Endothelial cell (in vitro differentiated cells): ENCODE data around the gene EIF2S2. TPM values are rescaled to one million over a fixed set of nuclear protein-coding genes. Genes with fewer than 3 reads are reported as not detected.
A peak's percentile ranks its signal among the peaks of the same experiment; 100 is the strongest.

Experiments
- DNase-seq: peaks from one replicate; pipeline ENCODE4 v3.0.0; 2021; ENCODE audit warnings: low spot score
- H3K27ac Mint-ChIP-seq: one replicate; pipeline ENCODE4 v1.8.0; 2021; ENCODE audit warnings: mixed read lengths, inconsistent platforms; ENCODE audit not compliant: unreplicated experiment
- H3K27me3 Mint-ChIP-seq: one replicate; pipeline ENCODE4 v1.8.0; 2021; ENCODE audit warnings: mild to moderate bottlenecking, moderate library complexity, mixed read lengths, inconsistent platforms; ENCODE audit not compliant: unreplicated experiment
- H3K36me3 Mint-ChIP-seq: one replicate; pipeline ENCODE4 v1.8.0; 2021; ENCODE audit warnings: mild to moderate bottlenecking, low read depth, mixed read lengths, inconsistent platforms; ENCODE audit not compliant: unreplicated experiment
- H3K4me1 Mint-ChIP-seq: one replicate; pipeline ENCODE4 v1.8.0; 2021; ENCODE audit warnings: mild to moderate bottlenecking, mixed read lengths, inconsistent platforms; ENCODE audit not compliant: unreplicated experiment
- H3K4me3 Mint-ChIP-seq: one replicate; pipeline ENCODE4 v1.8.0; 2021; ENCODE audit warnings: mild to moderate bottlenecking, mixed read lengths, inconsistent platforms; ENCODE audit not compliant: unreplicated experiment
- H3K9me3 Mint-ChIP-seq: one replicate; pipeline ENCODE4 v1.8.0; 2021; ENCODE audit warnings: mixed read lengths, inconsistent platforms; ENCODE audit not compliant: unreplicated experiment
- CTCF ChIP-seq: fragments of 200-600 bp; sonication (generic); IDR thresholded peaks from one replicate; pipeline ENCODE4 v1.5.0; 2021; ENCODE audit warnings: antibody characterized with exemption; ENCODE audit not compliant: unreplicated experiment
- total RNA-seq: library from RNA; stranded (reverse); fragmentation: NEBNext Ultra II Directional; extraction: Animal tissue kit (Norgen Biotek cat#: 25700); gene quantifications from one replicate; pipeline ENCODE4 v1.2.1, GENCODE V29; 2021; ENCODE audit not compliant: unreplicated experiment

EIF2S2 gene
- total RNA-seq, 1 donor from 2014 or later, result 107 TPM

DNA sequence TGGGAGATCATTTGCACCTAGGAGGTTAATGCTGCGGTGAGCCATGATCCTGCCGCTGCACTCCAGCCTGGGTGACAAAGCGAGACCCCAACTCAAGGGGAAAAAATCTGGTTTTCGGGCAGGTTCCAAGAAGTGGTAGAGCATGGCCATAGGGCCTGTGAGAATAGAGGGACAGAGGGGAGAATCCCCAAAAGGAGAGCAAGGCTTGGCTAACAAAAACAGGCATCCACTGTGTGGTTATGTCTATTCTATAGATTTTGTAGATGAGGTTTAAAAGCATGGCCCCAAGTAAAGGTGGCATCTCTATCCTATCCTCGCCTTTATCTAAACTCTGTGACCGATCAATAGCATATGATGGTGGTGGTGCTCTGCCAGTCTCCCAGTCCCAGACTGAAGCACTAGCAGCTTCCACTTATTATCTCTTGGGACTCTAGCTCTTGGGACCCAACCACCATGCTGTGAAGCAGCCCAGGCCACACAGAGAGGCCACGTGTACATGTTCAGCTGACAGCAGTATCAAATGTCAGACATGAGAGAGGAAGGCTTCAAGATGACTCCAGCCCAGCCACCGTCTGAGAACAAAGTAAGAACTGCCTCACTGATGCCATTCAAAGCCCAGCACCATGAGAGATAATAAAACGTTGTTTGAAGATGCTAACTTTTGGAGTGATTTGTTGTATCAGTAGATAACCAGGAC, 27.7 kb downstream of the EIF2S2 start:
- Mint-ChIP-seq H3K4me1 (peaks cover 10% of the 10 kb centered on the region), H3K4me3 (peak overlapping the region; percentile 57), H3K36me3 (peaks cover 38% of the 10 kb centered on the region), H3K9me3 (no peaks in the 10 kb centered on the region), H3K27me3 (peaks cover 9% of the 10 kb centered on the region), H3K27ac (peak overlapping the region; percentile 7)
- DNase-seq, result no peak
- TF ChIP-seq CTCF, result no peak

GRCh38 chr20:34083781-34084180, 28.3 kb downstream of the EIF2S2 start:
- H3K27ac Mint-ChIP-seq, result peak overlapping the region; percentile 7
- H3K4me1 Mint-ChIP-seq, result peaks cover 10% of the 10 kb centered on the region
- no peak for TF ChIP-seq CTCF
- DNase-seq, result no peak
- H3K4me3 Mint-ChIP-seq, result no peak overlapping the region
- peaks cover 9% of the 10 kb centered on the region for H3K27me3 Mint-ChIP-seq
- H3K9me3 Mint-ChIP-seq, result no peaks in the 10 kb centered on the region
- peaks cover 35% of the 10 kb centered on the region for H3K36me3 Mint-ChIP-seq

- Mint-ChIP-seq H3K36me3 (peaks cover 31% of the 10 kb centered on the region), H3K9me3 (no peaks in the 10 kb centered on the region)
These were observed 28.9 kb downstream of the EIF2S2 start for GRCh38 chr20:34083137-34083536.

GRCh38 chr20:34082232-34082887, 29.7 kb downstream of the EIF2S2 start:
- no peak overlapping the region for H3K27ac Mint-ChIP-seq
- H3K4me1 Mint-ChIP-seq, result peaks cover 12% of the 10 kb centered on the region
- no peak for TF ChIP-seq CTCF
- peaks cover 9% of the 10 kb centered on the region for H3K27me3 Mint-ChIP-seq
- DNase-seq, result no peak
- no peaks in the 10 kb centered on the region for H3K9me3 Mint-ChIP-seq
- no peak overlapping the region for H3K4me3 Mint-ChIP-seq
- peaks cover 34% of the 10 kb centered on the region for H3K36me3 Mint-ChIP-seq

More at GRCh38 chr20:34083137-34083536, 28.9 kb downstream of the EIF2S2 start:
- no peak for DNase-seq
- Mint-ChIP-seq H3K4me1 (peaks cover 12% of the 10 kb centered on the region), H3K4me3 (no peak overlapping the region), H3K27ac (no peak overlapping the region), H3K27me3 (peaks cover 9% of the 10 kb centered on the region)
- TF ChIP-seq CTCF, result no peak

DNA sequence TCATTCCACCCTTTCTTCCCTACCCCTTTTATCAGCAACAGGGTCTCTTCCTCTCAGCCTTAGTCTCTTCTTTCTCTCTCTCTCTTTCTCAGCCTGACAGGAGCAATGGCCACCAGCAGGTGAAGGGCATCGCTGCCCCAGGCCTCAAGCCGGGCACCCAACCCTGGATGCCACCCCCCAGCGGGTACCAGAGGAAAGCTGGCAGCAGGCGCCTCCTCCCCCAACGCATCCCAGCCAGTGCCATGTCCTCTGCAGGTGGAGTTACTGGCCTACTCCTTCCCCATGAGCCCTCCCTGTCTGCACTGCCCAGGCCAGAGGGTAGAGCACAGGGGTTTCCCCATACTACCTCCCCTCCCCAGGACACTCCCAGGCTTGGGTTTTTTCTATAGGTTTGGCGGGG, 32.2 kb downstream of the EIF2S2 start:
- no peak overlapping the region for H3K27ac Mint-ChIP-seq
- H3K4me3 Mint-ChIP-seq, result no peak overlapping the region
- no peak for TF ChIP-seq CTCF
- no peak for DNase-seq
- H3K27me3 Mint-ChIP-seq, result peaks cover 6% of the 10 kb centered on the region
- peaks cover 12% of the 10 kb centered on the region for H3K4me1 Mint-ChIP-seq
- no peaks in the 10 kb centered on the region for H3K9me3 Mint-ChIP-seq
- peaks cover 36% of the 10 kb centered on the region for H3K36me3 Mint-ChIP-seq
